Esophagus squamous epithelium (tissue), 5 donors: ENCODE results near the gene ARHGAP35. TPM values are rescaled to one million over a fixed set of nuclear protein-coding genes. Genes with fewer than 3 reads are reported as not detected.
"Not testable (repeated sequence)": the region's sequence is repeated elsewhere in the genome, so short reads cannot be mapped to it uniquely, and the experiment has no call there.

Experiments used
- DNase-seq: peaks from one replicate; lab custom pipeline; 2025; lab: John Stamatoyannopoulos, UW
- H3K27ac ChIP-seq, 4 donors: fragments of 200-600 bp; sonication (generic); one replicate each; pipeline ENCODE4 v1.5.1; 2016 to 2019; ENCODE audit warnings: mild to moderate bottlenecking in 1 of 4
- H3K27me3 ChIP-seq, 4 donors: fragments of 200-600 bp; sonication (generic); 1 replicate in 3 of 4; 2 replicates in 1 of 4; pipeline versions ENCODE4 v1.5.1 to v1.6.0; 2017 to 2021; ENCODE audit warnings: antibody characterized with exemption in 1 of 4
- H3K36me3 ChIP-seq, 3 donors: fragments of 200-600 bp; sonication (generic); one replicate each; pipeline ENCODE4 v1.5.1; 2016 to 2019
- H3K4me1 ChIP-seq, 3 donors: fragments of 200-600 bp; sonication (generic); one replicate each; pipeline ENCODE4 v1.5.1; 2017 to 2019
- H3K4me3 ChIP-seq, 4 donors: fragments of 200-600 bp; sonication (generic); 1 replicate in 3 of 4; 2 replicates in 1 of 4; pipeline ENCODE4 v1.5.1; 2016 to 2019; ENCODE audit warnings: mild to moderate bottlenecking in 2 of 4, moderate library complexity in 1 of 4
- H3K9me3 ChIP-seq, 3 donors: fragments of 200-600 bp; sonication (generic); one replicate each; pipeline ENCODE4 v1.5.1; 2016 to 2019
- CTCF ChIP-seq, 6 experiments: fragments of 450-650 bp in 4 of 6; fragments of 200-600 bp in 2 of 6; sonication (generic) in 2 of 6; IDR thresholded peaks; one replicate each; pipeline ENCODE4 v1.5.1; 2016 to 2019; ENCODE audit warnings: antibody characterized with exemption in 6 of 6, mild to moderate bottlenecking in 4 of 6, moderate library complexity in 4 of 6
- POLR2A ChIP-seq, 4 donors: fragments of 450-650 bp; IDR thresholded peaks; one replicate each; pipeline ENCODE4 v1.6.1; 2017; ENCODE audit warnings: antibody characterized with exemption in 4 of 4, mild to moderate bottlenecking in 4 of 4, moderate library complexity in 3 of 4
- WGBS, 2 donors: methylation state at CpG; one replicate each; pipeline ENCODE4 v1.1.5; 2018; 5-methylcytosine and 5-hydroxymethylcytosine counted together
- intact Hi-C: fragments of 100-400 bp; cut with DNase I; formaldehyde crosslinking; loops from one replicate; pipeline ENCODE4 v1.15.0; 2022
- total RNA-seq, 4 donors: library from RNA; depleted of rRNA; stranded (reverse); fragments of >200 nt; gene quantifications; one replicate each; pipeline ENCODE4 v1.1.0, GENCODE V29; 2016
- donor health status: DM: yes; HTN: yes; CAD: no.

Gene ARHGAP35
- total RNA-seq, 4 donors from 2014 or later = 28.6 to 41.6 (median 32.1) TPM

GRCh38 chr19:46818812-46819211, 42.0 kb upstream of the ARHGAP35 start:
- Histone ChIP-seq H3K9me3 (no peaks in the 10 kb centered on the region), H3K27ac (no peak overlapping the region), H3K27me3 (no peaks in the 10 kb centered on the region), H3K4me3 (no peak overlapping the region), H3K4me1 (peaks cover 0 to 43% (median 16%) of the 10 kb centered on the region in 3 donors), H3K36me3 (no peaks in the 10 kb centered on the region)
- DNase-seq = no peak
- no peak for TF ChIP-seq CTCF (IDR thresholded peaks at IDR 0.05)
- no peak for TF ChIP-seq POLR2A (IDR thresholded peaks at IDR 0.05)
- WGBS, 2 donors = 73 to 82% methylated on average over 2 of the region's 2 CpGs
- intact Hi-C loops = no loop called here

- H3K4me1 ChIP-seq = peaks cover 0 to 57% (median 16%) of the 10 kb centered on the region in 3 donors
- no peaks in the 10 kb centered on the region for H3K9me3 ChIP-seq
- peak overlapping the region in 3 of 4 donors; percentile 18 to 48 (median 25) for H3K27ac ChIP-seq
- DNase-seq = no peak
- no peaks in the 10 kb centered on the region for H3K36me3 ChIP-seq
- no peaks in the 10 kb centered on the region for H3K27me3 ChIP-seq
- TF ChIP-seq CTCF (IDR thresholded peaks at IDR 0.05) = no peak
- TF ChIP-seq POLR2A (IDR thresholded peaks at IDR 0.05) = no peak
- intact Hi-C loops = no loop called here
- H3K4me3 ChIP-seq = no peak overlapping the region
- 65 to 84% methylated on average over 3 to 4 of the region's 18 CpGs for WGBS, 2 donors
Measured at GRCh38 chr19:46821512-46822409, 39.0 kb upstream of the ARHGAP35 start.

GRCh38 chr19:46822410-46822787, 38.4 kb upstream of the ARHGAP35 start:
- WGBS, 2 donors = 83 to 85% methylated on average over 2 to 4 of the region's 4 CpGs
- H3K36me3 ChIP-seq, intact Hi-C loops: not testable (repeated sequence)

GRCh38 chr19:46823049-46823448, 37.7 kb upstream of the ARHGAP35 start:
- TF ChIP-seq POLR2A (IDR thresholded peaks at IDR 0.05) (no peak), CTCF (IDR thresholded peaks at IDR 0.05) (no peak)
- no peak overlapping the region for H3K27ac ChIP-seq
- peaks cover 0 to 59% (median 16%) of the 10 kb centered on the region in 3 donors for H3K4me1 ChIP-seq
- no peak overlapping the region for H3K4me3 ChIP-seq
- DNase-seq = no peak
- 77 to 89% methylated on average over 5 to 6 of the region's 6 CpGs for WGBS, 2 donors
- H3K36me3 ChIP-seq = no peaks in the 10 kb centered on the region
- no peaks in the 10 kb centered on the region for H3K9me3 ChIP-seq
- intact Hi-C loops = no loop called here
- no peaks in the 10 kb centered on the region for H3K27me3 ChIP-seq

More at GRCh38 chr19:46822410-46822787, 38.4 kb upstream of the ARHGAP35 start:
- H3K9me3 ChIP-seq, H3K4me3 ChIP-seq, DNase-seq, H3K27me3 ChIP-seq: not testable (repeated sequence)
- H3K27ac ChIP-seq = peak overlapping the region in 3 of 4 donors; percentile 18 to 48 (median 25)
- peaks cover 0 to 59% (median 16%) of the 10 kb centered on the region in 3 donors for H3K4me1 ChIP-seq

GRCh38 chr19:46824890-46825730, 35.7 kb upstream of the ARHGAP35 start:
- Histone ChIP-seq H3K4me1 (peaks cover 0 to 65% (median 20%) of the 10 kb centered on the region in 3 donors), H3K27ac (peak overlapping the region in 2 of 4 donors; percentile 25 to 46), H3K4me3 (no peak overlapping the region), H3K36me3 (no peaks in the 10 kb centered on the region), H3K9me3 (no peaks in the 10 kb centered on the region), H3K27me3 (no peaks in the 10 kb centered on the region)
- TF ChIP-seq POLR2A (IDR thresholded peaks at IDR 0.05) (no peak), CTCF (IDR thresholded peaks at IDR 0.05) (no peak)
- intact Hi-C loops = no loop called here
- 81 to 82% methylated on average over 15 to 16 of the region's 21 CpGs for WGBS, 2 donors
- DNase-seq = no peak
